LNCaP clone FGC (cell line): Measurements from ENCODE around the gene IAH1.

Experiments used
- DNase-seq: peaks from one replicate; pipeline ENCODE4 v3.0.0-alpha.2; 2011; ENCODE audit warnings: low read depth
- H3K4me3 ChIP-seq: 2 replicates; pipeline ENCODE4 v1.5.1; 2011; ENCODE audit warnings: mild to moderate bottlenecking, low read depth, low read length, control low read depth
- TF ChIP-seq, protein P1 (sequence below): IDR thresholded peaks from 2 replicates; pipeline ENCODE4 v1.5.1; 2012; ENCODE audit warnings: mild to moderate bottlenecking; ENCODE audit not compliant: control insufficient read depth, insufficient read depth; ENCODE audit errors: extremely low read depth

IAH1 gene

DNA sequence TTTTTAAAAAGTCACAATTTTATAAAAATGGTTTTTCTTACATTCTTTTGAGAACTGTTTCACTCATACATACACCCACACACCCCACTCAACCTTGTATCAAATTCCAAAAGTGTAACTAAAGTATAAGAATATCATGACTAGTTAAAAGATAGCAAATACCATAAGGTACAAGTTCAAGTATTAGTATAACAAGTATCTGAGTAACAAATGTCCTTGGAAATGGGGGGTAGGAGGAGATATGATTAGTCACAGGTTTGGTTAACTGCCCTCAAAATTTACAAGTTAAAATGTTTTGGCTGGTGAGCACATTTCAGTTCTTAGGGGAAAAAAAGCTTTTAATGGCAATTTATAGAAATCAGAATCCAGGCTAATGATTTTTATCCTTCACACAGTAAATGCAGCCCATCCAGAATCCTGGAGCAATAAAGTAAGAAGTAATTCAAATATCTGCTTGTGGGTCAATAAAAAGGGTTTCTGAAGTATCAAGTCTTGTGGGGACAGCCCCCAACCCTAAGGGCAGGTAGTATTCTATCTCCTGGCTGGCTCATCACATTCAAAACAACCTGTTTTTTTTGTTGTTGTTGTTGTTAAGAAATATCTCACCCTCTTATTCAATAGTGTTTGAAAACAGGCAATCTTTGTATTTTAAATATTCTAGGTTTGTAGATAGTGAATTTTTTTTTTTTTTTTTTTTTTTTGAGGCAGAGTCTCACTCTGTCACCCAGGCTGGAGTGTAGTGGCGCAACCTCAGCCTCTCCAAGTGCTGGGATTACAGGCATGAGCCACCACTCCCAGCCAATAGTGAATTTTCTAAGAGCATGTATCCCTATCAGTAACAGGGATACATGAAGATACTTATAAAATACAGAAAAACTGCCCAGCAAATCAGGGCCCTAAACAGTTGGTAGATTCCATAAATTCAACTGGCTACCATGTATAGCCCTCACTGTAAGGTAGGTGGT, 14.5 kb downstream of the IAH1 start:
- TF ChIP-seq, protein P1, sequence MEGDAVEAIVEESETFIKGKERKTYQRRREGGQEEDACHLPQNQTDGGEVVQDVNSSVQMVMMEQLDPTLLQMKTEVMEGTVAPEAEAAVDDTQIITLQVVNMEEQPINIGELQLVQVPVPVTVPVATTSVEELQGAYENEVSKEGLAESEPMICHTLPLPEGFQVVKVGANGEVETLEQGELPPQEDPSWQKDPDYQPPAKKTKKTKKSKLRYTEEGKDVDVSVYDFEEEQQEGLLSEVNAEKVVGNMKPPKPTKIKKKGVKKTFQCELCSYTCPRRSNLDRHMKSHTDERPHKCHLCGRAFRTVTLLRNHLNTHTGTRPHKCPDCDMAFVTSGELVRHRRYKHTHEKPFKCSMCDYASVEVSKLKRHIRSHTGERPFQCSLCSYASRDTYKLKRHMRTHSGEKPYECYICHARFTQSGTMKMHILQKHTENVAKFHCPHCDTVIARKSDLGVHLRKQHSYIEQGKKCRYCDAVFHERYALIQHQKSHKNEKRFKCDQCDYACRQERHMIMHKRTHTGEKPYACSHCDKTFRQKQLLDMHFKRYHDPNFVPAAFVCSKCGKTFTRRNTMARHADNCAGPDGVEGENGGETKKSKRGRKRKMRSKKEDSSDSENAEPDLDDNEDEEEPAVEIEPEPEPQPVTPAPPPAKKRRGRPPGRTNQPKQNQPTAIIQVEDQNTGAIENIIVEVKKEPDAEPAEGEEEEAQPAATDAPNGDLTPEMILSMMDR: no peak
- DNase-seq: no peak
- no peak overlapping the region for H3K4me3 ChIP-seq

DNA sequence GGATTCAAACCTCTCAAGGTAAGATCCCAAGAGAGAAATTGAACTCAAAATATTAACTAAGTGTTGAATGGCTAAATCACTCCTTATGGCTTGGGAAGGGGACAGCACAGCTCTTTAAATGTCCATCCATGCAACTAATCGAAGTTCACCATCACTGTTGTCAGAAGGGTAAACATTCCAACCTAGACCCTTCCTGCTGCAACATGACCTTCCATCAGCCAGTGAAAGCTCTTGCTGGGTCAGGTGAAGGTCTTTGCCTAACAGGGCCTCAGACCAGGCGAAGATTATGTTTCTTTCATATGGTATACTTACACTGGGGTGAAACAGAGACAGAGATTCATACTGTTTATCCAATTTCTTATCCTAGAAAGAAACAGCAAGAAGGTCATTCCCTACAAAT, 16.4 kb downstream of the IAH1 start:
- H3K4me3 ChIP-seq: no peak overlapping the region
- TF ChIP-seq, protein P1: no peak
- no peak for DNase-seq

DNA sequence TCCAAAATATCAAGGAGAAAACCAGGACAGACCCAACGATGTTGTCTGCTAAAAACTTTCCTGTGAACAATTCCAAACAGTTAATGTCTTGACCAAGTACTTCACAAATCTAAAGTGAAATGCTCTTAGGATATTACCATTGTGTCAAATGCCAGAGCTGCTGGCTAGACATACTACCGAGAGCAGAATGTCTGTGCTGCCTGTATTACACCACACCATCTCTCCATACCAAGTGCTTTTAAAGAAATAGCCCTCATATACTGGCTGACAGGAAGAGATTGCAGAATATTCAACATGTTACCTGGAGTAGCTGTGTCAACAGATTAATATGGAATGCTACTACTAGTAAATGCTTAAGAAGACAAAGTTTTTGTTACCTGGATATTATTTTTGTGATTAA, 18.6 kb downstream of the IAH1 start:
- H3K4me3 ChIP-seq: no peak overlapping the region
- TF ChIP-seq, protein P1: no peak
- no peak for DNase-seq

DNA sequence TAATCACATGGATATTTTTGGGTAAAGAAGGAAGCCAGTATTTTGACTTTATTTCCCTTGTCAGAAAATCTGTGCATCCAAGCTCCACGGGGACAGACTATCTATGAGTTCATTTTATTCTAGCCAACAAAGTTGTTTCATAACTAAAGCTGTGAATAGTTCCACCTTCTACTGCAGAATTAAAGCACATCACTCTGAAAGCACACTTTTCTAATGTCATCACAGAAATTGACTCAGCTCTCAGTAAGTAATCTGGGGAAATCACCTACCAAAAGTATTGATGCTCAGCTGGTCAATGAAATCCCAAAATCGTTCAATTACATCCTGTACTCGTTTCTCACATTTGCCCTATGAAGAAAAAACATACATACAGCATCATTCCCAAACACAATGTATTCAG, 19.1 kb downstream of the IAH1 start:
- TF ChIP-seq, protein P1: no peak
- no peak overlapping the region for H3K4me3 ChIP-seq
- DNase-seq: no peak

DNA sequence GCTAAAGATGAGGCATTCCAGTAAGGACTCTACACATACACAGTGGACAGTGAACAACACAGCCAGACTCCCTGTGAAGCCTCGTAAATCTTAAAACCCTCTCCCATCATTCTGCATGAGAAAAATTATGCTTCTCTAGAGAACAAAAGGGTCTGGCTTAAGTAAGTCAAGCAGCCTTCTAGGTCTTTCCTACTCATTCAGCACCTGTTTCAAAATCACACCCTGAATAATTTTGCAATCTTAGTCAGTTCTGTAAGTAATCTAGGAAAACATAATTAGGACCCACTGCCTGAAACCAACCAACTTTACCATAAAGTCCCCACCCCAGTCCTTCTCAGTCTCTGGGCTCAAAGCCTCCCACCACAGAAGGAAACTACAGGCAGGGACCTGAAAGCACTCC, 19.7 kb downstream of the IAH1 start:
- DNase-seq: no peak
- TF ChIP-seq, protein P1: no peak

DNA sequence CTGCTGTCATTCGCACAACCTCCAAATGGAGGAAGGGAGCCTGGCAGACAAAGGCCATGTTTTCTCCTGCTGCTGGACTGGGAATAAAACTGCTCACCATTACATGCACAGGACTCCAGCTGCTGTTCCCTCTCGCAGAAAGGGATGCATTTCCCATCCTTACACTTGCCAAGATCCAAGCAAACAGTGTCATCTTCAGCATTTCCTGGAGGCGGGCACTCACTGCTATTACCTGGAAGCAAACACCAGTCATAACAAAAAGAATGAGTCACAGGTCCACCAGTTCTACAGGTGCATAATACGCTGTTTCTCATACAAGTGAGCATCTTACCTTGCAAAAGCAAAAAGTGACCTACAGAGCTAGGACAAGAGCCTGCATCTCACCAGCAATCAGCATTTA, 22.7 kb downstream of the IAH1 start:
- TF ChIP-seq, protein P1: no peak
- peak; percentile 72 for DNase-seq
- no peak overlapping the region for H3K4me3 ChIP-seq

More for the DNA sequence above, 19.7 kb downstream of the IAH1 start:
- no peak overlapping the region for H3K4me3 ChIP-seq
